Measurements from ENCODE around the gene ARL8B.

DNA sequence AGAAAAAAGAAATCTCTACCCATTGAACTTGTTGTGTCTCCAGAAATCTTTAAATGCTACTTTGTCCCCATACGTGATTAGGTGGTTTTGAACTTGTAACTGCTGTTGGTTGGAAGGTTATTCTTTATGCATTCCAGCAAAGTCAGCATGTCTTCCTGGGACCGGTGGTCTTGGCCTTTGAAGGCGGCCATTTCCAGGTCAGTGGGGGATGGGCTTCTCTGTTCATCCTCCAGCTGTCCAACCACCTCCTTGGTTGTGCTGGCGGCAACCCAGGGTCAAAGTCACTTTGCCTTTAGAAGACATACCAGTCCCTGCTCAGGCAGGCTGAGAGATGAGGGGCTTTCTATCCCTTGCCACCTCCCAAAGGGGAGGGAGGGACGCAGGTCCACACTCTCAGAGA is 37.9 kb upstream of the ARL8B start:
- TF ChIP-seq EZH2 (IDR thresholded peaks at IDR 0.05; ENCODE audit: insufficient read depth, poor library complexity, severe bottlenecking) (no peak), EZH2phosphoT487 (IDR thresholded peaks at IDR 0.05; ENCODE audit: insufficient read depth, low read depth) (no peak)
